ENCODE measurements around the gene CES1. TPM values are rescaled to one million over a fixed set of nuclear protein-coding genes. Genes with fewer than 3 reads are reported as not detected.
"Not testable (repeated sequence)": the region's sequence is repeated elsewhere in the genome, so short reads cannot be mapped to it uniquely, and the experiment has no call there.

The CES1 gene
- total RNA-seq, 2 donors from 2014 or later = 58.2 to 122 TPM

- intact Hi-C loops (cut with DNase I) = no loop called here
- ATAC-seq = peak; percentile 20 to 67
- peak; percentile 56 for DNase-seq
Observed at GRCh38 chr16:55835581-55835980, 2.7 kb upstream of the CES1 start.

GRCh38 chr16:55835173-55835572 lies 2.3 kb upstream of the CES1 start:
- intact Hi-C loops (cut with DNase I); DNase-seq; ATAC-seq: not testable (repeated sequence)

GRCh38 chr16:55834049-55834448 lies 1.2 kb upstream of the CES1 start:
- DNase-seq = no peak
- ATAC-seq = no peak
- intact Hi-C loops (cut with DNase I) = no loop called here

GRCh38 chr16:55832425-55832772 lies 497 bp downstream of the CES1 start:
- DNase-seq (no peak), ATAC-seq (no peak)
- intact Hi-C loops (cut with DNase I) = no loop called here

- no peak for ATAC-seq
- intact Hi-C loops (cut with DNase I) = no loop called here
- DNase-seq = no peak
Observed at GRCh38 chr16:55830658-55831294, 2.1 kb downstream of the CES1 start.

GRCh38 chr16:55829232-55829631 lies 3.7 kb downstream of the CES1 start:
- DNase-seq; ATAC-seq; intact Hi-C loops (cut with DNase I): not testable (repeated sequence)

GRCh38 chr16:55828680-55829079 lies 4.2 kb downstream of the CES1 start:
- DNase-seq (no peak), ATAC-seq (no peak)
- intact Hi-C loops (cut with DNase I) = no loop called here

- intact Hi-C loops (cut with DNase I) = no loop called here
- ATAC-seq = no peak
- DNase-seq = no peak
Observed at GRCh38 chr16:55825115-55825728, 7.7 kb downstream of the CES1 start.

GRCh38 chr16:55824473-55825000 lies 8.4 kb downstream of the CES1 start:
- intact Hi-C loops (cut with DNase I) = no loop called here
- DNase-seq (no peak), ATAC-seq (no peak)

- intact Hi-C loops (cut with DNase I) = no loop called here
- ATAC-seq (no peak), DNase-seq (no peak)
Observed at GRCh38 chr16:55822280-55822810, 10.6 kb downstream of the CES1 start.

GRCh38 chr16:55821210-55821609 lies 11.7 kb downstream of the CES1 start:
- DNase-seq (no peak), ATAC-seq (no peak)
- intact Hi-C loops (cut with DNase I) = no loop called here

- intact Hi-C loops (cut with DNase I) = no loop called here
Observed at GRCh38 chr16:55820615-55821014, 12.3 kb downstream of the CES1 start.

GRCh38 chr16:55817236-55817912 lies 15.5 kb downstream of the CES1 start:
- intact Hi-C loops (cut with DNase I) = no loop called here
- ATAC-seq (no peak), DNase-seq (no peak)

More at GRCh38 chr16:55820615-55821014, 12.3 kb downstream of the CES1 start:
- no peak for ATAC-seq
- DNase-seq = no peak

GRCh38 chr16:55816222-55816621 lies 16.7 kb downstream of the CES1 start:
- intact Hi-C loops (cut with DNase I); DNase-seq: not testable (repeated sequence)
- ATAC-seq = peak in 1 of 2 donors; percentile 27

- no peak for ATAC-seq
- no peak for DNase-seq
- intact Hi-C loops (cut with DNase I) = no loop called here
Observed at GRCh38 chr16:55815320-55815719, 17.6 kb downstream of the CES1 start.

- intact Hi-C loops (cut with DNase I); DNase-seq; ATAC-seq: not testable (repeated sequence)
Observed at GRCh38 chr16:55814174-55814573, 18.7 kb downstream of the CES1 start.

- DNase-seq; ATAC-seq; intact Hi-C loops (cut with DNase I): not testable (repeated sequence)
Observed at GRCh38 chr16:55813730-55814129, 19.2 kb downstream of the CES1 start.

GRCh38 chr16:55812951-55813350 lies 19.9 kb downstream of the CES1 start:
- DNase-seq (no peak), ATAC-seq (no peak)
- intact Hi-C loops (cut with DNase I) = no loop called here

- intact Hi-C loops (cut with DNase I) = no loop called here
- ATAC-seq = no peak
- no peak for DNase-seq
Observed at GRCh38 chr16:55811811-55812210, 21.1 kb downstream of the CES1 start.

GRCh38 chr16:55810451-55810961 lies 22.4 kb downstream of the CES1 start:
- ATAC-seq (no peak), DNase-seq (no peak)
- intact Hi-C loops (cut with DNase I) = no loop called here
